Left kidney (tissue), 2 donors: Measurements from ENCODE around the gene PIGT. TPM values are rescaled to one million over a fixed set of nuclear protein-coding genes. Genes with fewer than 3 reads are reported as not detected.

Experiments used
- DNase-seq: peaks from one replicate; pipeline ENCODE4 v3.0.0-alpha.2; 2013
- polyA plus RNA-seq: library from polyadenylated mRNA; unstranded; fragments of 120-200 nt; gene quantifications from one replicate; pipeline ENCODE4 v1.2.1, GENCODE V29; 2013; ENCODE audit not compliant: insufficient read length

The PIGT gene
- polyA plus RNA-seq, 1 donor, result 103 TPM

GRCh38 chr20:45426320-45427016 lies 10.5 kb downstream of the PIGT start:
- no peak for DNase-seq

GRCh38 chr20:45427236-45428149 lies 11.6 kb downstream of the PIGT start:
- no peak for DNase-seq

GRCh38 chr20:45429618-45430017 lies 13.7 kb downstream of the PIGT start:
- no peak for DNase-seq

DNA sequence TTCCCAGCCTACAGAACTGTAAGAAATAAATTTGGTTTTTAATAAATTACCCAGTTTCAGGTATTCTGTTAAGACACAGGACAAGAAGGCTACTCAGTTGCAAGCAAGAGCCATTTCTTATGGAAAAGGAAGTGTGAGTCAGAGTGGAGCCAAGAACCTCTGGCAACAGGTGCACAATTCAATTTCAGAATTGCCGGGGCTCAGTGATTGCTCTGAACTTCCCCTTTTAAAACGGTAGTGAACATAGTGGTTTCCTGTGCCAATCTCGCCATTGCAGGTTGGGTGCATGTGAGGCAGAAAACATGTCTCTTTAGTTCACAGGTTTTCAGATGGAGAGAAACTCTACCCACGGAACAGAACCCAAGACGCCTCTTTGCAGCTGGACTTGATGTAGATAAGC lies 16.4 kb downstream of the PIGT start:
- no peak for DNase-seq

GRCh38 chr20:45433316-45433715 lies 17.4 kb downstream of the PIGT start:
- DNase-seq, result no peak

DNA sequence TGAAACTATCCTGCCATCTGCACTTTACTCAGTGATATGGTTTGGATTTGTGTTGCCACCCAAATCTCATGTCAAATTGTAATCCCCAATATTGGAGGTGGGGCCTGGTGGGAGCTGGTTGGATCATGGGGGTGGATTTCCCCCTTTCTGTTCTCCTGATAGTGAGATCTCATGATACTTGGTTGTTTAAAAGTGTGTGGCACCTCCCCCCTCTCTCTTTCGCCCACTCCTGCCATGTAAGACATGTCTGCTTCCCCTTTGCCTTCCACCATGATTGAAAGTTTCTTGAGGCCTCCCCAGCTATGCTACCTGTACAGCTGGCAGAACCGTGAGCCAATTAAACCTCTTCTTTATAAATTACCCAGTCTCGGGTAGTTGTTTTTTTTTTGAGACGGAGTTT lies 18.0 kb downstream of the PIGT start:
- DNase-seq, result no peak

DNA sequence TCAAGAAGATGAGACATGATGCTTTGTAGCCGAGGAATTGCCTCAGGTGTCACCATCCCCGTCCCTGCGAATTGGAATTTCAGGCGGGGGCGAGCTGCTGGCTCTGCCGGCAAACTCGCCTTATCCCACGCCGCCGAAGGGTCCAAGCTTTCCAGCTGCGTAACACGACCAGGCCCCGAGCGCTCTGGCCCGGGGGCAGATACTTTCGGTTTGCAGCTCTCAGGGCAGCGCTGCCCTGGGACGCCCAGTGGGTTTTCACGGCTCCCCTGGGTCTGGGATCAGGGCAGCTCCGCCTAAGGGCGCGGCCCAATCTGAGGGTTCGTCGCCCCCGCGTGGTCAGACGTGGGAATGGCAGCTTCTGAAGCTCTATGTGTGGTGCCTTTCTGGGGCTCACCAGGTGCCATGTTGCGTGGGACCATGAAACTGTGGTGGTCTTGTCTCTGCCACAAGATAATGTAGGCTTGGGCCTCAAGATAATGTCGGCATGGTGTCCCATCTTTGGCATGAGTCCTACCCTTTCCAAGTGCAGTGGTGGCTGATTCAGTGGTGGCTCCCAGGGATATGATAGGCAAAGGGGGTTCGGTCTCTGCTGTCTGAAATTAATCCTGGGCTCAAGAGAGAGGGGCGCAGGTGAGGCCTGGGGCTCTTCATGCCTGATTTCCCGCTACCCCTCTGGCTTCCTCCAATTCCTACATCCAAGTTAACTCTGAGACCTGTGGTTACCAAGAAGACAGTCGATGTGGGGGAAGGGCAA lies 21.0 kb downstream of the PIGT start:
- DNase-seq, result peak; percentile 79

GRCh38 chr20:45440424-45440823 lies 24.5 kb downstream of the PIGT start:
- no peak for DNase-seq

DNA sequence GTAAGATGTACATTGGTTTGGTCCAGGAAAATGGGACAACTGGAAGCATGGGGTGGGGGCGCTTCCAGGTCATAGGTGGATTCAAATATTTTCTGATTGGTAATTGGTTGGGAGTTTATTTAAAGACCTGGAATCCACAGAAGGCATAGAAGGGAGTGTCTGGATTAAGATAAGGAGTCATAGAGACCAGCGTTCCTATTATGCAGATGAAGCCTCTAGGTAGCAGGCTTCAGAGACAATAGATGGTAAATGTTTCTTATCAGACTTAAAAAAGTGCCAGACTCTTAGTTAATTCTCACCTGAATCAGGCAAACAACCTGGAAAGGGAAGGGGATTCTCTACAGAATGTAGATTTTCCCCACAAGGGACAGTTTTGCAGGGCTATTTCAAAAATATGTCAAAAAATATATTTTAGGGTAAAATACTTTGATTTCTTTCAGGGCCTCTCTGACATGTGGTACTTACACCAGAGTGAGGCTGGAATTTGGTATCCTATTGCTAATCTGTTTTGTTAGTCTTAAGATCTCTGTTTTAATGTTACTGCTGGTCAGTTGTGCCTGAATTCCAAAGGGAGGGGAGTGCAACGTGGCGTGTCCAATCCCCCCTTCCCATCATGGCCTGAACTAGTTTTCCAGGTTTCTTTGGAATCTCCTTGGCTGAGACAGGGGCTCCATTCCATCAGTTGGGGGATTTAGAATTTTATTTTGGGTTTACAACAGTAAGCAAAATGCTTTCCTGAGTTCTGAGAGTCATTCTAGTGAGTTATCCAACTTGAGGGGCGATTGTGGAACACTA lies 25.1 kb downstream of the PIGT start:
- peak; percentile 38 for DNase-seq

DNA sequence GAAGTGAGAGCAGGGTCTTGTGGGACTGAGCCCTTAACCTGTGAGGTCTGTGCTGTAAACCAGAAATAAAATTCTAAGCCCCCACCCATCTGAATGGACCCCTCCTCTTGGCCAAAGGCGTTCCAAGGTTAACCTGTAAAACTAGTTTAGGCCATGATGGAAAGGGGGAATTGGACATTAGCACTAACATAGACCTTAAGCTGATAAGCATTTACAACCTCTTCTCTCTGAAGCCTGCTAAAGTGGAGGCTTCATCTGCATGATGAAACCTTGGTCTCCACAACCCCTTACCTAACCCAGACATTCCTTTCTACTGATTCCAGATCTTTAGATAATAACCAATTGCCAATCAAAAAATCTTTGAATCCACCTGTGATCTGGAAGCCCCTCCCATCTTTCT lies 25.8 kb downstream of the PIGT start:
- DNase-seq, result no peak

- no peak for DNase-seq
Measured at GRCh38 chr20:45444050-45444449, 28.1 kb downstream of the PIGT start.

- DNase-seq, result no peak
Measured at GRCh38 chr20:45445805-45446562, 30.0 kb downstream of the PIGT start.

GRCh38 chr20:45448270-45448669 lies 32.3 kb downstream of the PIGT start:
- DNase-seq, result no peak

- DNase-seq, result no peak
Measured at GRCh38 chr20:45449528-45449927, 33.6 kb downstream of the PIGT start.

DNA sequence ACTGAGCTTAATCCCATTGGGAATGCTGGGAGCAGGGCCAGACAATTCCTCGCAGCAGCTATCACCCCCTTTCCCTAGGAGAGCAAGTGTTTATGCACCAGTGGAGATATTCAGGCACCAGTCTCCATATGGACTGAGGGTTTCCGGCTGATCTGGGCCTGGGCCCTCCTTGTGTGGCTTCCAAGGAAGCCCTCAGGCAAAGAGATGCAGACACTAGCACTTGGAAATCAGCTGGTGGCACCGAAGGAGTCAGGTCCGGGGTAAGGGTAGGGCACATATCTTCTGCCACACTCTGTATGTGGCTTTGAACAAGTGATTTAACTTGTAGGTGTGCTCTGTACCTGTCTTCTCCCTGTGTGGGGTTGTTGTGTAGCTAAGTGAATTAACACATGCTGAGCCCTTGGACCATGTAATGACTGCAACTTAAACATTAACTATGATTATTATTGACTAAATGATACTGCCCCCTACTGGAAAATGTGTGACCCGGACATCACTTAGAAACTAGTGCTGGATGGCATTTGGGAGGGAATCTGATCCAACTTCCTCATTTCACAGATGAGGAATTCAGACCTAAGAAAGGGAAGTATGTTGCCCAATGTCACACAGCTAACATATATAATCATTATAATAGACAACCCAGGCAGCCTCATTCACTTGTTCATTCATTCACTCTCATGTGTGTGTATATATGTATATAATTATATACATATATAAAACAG lies 34.3 kb downstream of the PIGT start:
- peak; percentile 55 for DNase-seq

- no peak for DNase-seq
Measured at GRCh38 chr20:45452238-45452637, 36.3 kb downstream of the PIGT start.

DNA sequence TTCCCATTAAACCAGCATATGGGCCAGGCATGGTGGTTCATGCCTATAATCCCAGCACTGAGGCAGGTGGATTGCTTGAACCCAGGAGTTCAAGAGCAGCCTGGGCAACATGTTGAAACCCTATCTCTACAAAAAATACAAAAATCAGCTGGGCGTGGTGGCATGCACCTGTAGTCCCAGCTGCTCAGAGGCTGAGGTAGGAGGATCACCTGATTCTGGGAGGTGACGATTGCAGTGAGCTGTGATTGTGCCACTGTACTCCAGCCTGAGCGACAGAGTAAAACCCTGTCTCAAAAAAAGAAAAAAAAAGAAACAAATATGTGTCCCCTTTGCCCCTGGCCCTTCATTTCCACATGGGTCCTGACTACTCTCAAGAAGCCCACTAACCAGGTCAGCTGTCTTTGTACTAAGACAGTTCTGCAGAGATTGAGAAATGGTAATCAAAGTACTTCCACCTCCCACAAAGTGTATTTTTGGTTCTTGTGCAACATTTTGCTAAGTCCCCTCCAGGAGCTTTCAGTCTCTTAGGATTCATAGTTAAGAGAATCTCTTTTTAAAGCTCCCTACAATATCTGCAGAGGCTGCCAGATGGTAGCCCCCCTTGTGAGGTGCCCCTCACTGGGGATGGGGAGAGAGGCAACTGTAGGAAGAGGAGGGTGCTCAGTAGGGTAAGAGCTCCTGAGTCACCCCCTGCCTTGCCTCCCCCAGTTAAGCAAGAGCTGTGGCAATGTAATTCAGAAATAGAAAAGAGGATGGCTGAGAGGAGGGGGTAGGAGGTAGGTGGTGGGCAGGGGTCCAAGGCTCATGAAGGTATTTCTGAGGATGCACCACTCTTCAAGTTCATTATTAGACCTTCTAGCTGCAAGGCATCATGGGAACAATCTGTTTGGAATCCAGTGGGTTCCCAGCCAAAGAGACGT lies 37.1 kb downstream of the PIGT start:
- no peak for DNase-seq

DNA sequence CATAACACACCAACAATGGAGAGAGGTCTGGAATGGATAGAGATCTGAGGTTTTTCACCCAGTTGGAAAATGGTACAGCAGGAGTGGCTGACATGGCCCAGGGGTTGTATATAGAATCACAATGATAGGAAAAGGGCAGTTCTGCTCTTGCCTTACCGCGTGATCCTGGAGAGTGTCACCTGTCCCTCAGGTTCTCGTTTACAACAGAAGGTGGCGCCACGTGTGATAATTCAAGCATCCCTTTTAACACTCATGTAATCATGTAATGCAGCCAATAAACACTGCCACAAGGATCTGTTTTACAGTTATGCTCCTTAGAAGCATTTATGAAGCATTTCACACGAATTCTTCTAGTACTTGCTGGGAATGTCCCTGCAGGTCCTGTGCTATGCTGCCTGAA lies 40.7 kb downstream of the PIGT start:
- peak; percentile 27 for DNase-seq

DNA sequence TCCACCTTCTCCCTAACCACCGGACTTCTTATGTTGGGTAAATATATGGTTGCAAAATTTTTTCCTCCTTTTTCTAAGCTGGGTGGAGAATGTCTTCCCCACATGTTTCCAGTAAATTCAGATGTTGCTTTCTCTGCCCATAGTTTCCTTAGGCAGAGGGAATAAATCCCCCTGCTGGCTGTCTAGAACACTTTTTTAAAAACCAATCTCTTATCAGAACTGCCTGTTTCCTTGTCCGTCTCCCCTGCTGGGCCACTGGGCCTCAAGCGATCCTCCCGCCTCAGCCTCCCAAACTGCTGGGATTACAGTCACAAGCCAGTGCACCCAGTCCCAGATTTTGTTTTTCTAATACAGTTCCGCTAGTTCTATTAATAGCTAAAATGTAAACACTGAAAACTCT lies 43.7 kb downstream of the PIGT start:
- DNase-seq, result no peak
